ENCODE results near the gene DNAJC10.

The DNAJC10 gene

GRCh38 chr2:182814380-182814779, 98.3 kb downstream of the DNAJC10 start:
- H3K4me3 ChIP-seq (ENCODE audit: low read length), result no peak overlapping the region
- TF ChIP-seq CTCF (conservative IDR thresholded peaks at IDR 0.05; ENCODE audit: low read length), result no peak
- DNase-seq (ENCODE audit: low read depth), result no peak

GRCh38 chr2:182814804-182815203, 98.7 kb downstream of the DNAJC10 start:
- TF ChIP-seq CTCF (conservative IDR thresholded peaks at IDR 0.05; ENCODE audit: low read length), result no peak
- no peak for DNase-seq (ENCODE audit: low read depth)
- no peak overlapping the region for H3K4me3 ChIP-seq (ENCODE audit: low read length)

GRCh38 chr2:182816866-182817265, 100.8 kb downstream of the DNAJC10 start:
- no peak overlapping the region for H3K4me3 ChIP-seq (ENCODE audit: low read length)
- TF ChIP-seq CTCF (conservative IDR thresholded peaks at IDR 0.05; ENCODE audit: low read length), result no peak
- DNase-seq (ENCODE audit: low read depth), result peak; percentile 8

GRCh38 chr2:182817558-182817957, 101.5 kb downstream of the DNAJC10 start:
- TF ChIP-seq CTCF (conservative IDR thresholded peaks at IDR 0.05; ENCODE audit: low read length), result no peak
- no peak for DNase-seq (ENCODE audit: low read depth)
- no peak overlapping the region for H3K4me3 ChIP-seq (ENCODE audit: low read length)

- no peak for TF ChIP-seq CTCF (conservative IDR thresholded peaks at IDR 0.05; ENCODE audit: low read length)
- no peak overlapping the region for H3K4me3 ChIP-seq (ENCODE audit: low read length)
- DNase-seq (ENCODE audit: low read depth), result no peak
Observed at GRCh38 chr2:182818501-182818900, 102.4 kb downstream of the DNAJC10 start.

GRCh38 chr2:182818925-182819324, 102.9 kb downstream of the DNAJC10 start:
- TF ChIP-seq CTCF (conservative IDR thresholded peaks at IDR 0.05; ENCODE audit: low read length), result no peak
- no peak overlapping the region for H3K4me3 ChIP-seq (ENCODE audit: low read length)
- no peak for DNase-seq (ENCODE audit: low read depth)

- no peak for TF ChIP-seq CTCF (conservative IDR thresholded peaks at IDR 0.05; ENCODE audit: low read length)
- DNase-seq (ENCODE audit: low read depth), result no peak
- H3K4me3 ChIP-seq (ENCODE audit: low read length), result no peak overlapping the region
Observed at GRCh38 chr2:182819412-182819811, 103.4 kb downstream of the DNAJC10 start.

All from AG10803 (cell line).